ENCODE data around the gene PPP2R2C. TPM values are rescaled to one million over a fixed set of nuclear protein-coding genes. Genes with fewer than 3 reads are reported as not detected.
A peak's percentile ranks its signal among the peaks of the same experiment; 100 is the strongest.

PPP2R2C gene
- total RNA-seq, 3 donors from 2014 or later: 0.31 to 2.9 (median 0.41) TPM

- no peak for ATAC-seq
- intact Hi-C loops (cut with DNase I, micrococcal nuclease): no loop called here
Measured at GRCh38 chr4:6277139-6277802, 195.1 kb downstream of the PPP2R2C start.

DNA sequence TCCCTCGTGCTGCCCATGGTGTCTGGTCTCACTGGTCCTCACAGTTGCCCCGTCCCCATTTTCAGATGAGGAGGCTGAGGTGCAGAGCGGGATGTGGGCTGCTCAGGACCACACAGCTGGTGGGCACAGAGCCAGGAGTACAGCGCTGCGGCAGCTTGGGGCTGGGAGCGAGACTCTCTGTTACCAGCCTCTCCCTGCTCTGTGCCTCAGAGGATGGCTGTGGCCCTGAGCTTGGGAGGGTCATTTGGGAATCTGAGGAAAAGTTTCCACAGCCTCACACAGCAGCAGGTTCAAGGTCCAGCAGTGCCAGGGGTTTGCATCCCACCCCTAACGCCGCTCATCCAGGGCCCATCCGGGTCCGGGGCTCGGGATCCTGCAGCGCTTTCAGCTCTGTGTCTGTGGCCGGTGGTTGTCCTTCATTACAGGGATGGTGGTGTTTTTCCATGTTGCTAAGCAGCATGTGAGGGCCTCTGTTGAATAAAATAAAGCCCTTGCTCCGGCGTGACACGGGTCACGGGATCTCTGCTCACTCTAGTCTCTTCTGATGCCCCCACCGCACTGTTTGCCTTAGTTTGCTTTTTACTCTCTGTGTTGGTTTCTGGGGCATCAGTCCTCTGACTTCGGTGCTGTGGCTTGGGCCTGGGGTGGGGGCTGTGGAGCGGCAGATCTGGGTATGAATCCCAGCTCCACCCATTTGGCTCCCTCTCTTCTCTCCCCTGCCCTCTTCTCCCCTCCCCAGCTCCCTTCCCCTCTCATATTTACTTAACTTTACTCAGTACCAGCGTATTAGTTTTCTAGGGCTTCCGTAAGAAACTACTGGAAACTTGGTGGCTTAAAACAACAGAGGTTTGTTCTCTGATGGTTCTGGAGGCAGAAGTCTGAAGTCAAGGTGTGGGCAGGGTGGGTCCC lies 196.3 kb downstream of the PPP2R2C start:
- Histone ChIP-seq H3K4me3 (no peak overlapping the region), H3K9me3 (no peaks in the 10 kb centered on the region), H3K4me1 (ENCODE audit: low read depth) (peaks cover 19% of the 10 kb centered on the region), H3K36me3 (ENCODE audit: low read depth) (no peaks in the 10 kb centered on the region)
- DNase-seq (peak in 1 of 3 donors; percentile 22), ATAC-seq (no peak)
- intact Hi-C loops (cut with DNase I, micrococcal nuclease): no loop called here
- TF ChIP-seq CTCF (IDR thresholded peaks at IDR 0.05): no peak

More at GRCh38 chr4:6277139-6277802, 195.1 kb downstream of the PPP2R2C start:
- TF ChIP-seq CTCF (IDR thresholded peaks at IDR 0.05): no peak
- DNase-seq: no peak
- Histone ChIP-seq H3K36me3 (ENCODE audit: low read depth) (no peaks in the 10 kb centered on the region), H3K9me3 (no peaks in the 10 kb centered on the region), H3K4me3 (no peak overlapping the region), H3K4me1 (ENCODE audit: low read depth) (peaks cover 23% of the 10 kb centered on the region)

GRCh38 chr4:6275351-6275750 lies 197.1 kb downstream of the PPP2R2C start:
- Histone ChIP-seq H3K36me3 (ENCODE audit: low read depth) (no peaks in the 10 kb centered on the region), H3K4me3 (no peak overlapping the region), H3K9me3 (no peaks in the 10 kb centered on the region), H3K4me1 (ENCODE audit: low read depth) (peaks cover 19% of the 10 kb centered on the region)
- no peak for DNase-seq
- ATAC-seq: no peak
- no peak for TF ChIP-seq CTCF (IDR thresholded peaks at IDR 0.05)
- intact Hi-C loops (cut with DNase I, micrococcal nuclease): no loop called here

- Histone ChIP-seq H3K36me3 (ENCODE audit: low read depth) (peaks cover 2% of the 10 kb centered on the region), H3K4me1 (ENCODE audit: low read depth) (peaks cover 20% of the 10 kb centered on the region), H3K4me3 (no peak overlapping the region), H3K9me3 (no peaks in the 10 kb centered on the region)
- no peak for ATAC-seq
- TF ChIP-seq CTCF (IDR thresholded peaks at IDR 0.05): no peak
- DNase-seq: no peak
- intact Hi-C loops (cut with DNase I, micrococcal nuclease): no loop called here
Measured at GRCh38 chr4:6273661-6273990, 198.8 kb downstream of the PPP2R2C start.

GRCh38 chr4:6272863-6273660 lies 199.4 kb downstream of the PPP2R2C start:
- intact Hi-C loops (cut with DNase I, micrococcal nuclease): no loop called here
- Histone ChIP-seq H3K4me3 (no peak overlapping the region), H3K4me1 (ENCODE audit: low read depth) (peaks cover 14% of the 10 kb centered on the region), H3K9me3 (no peaks in the 10 kb centered on the region), H3K36me3 (ENCODE audit: low read depth) (peaks cover 2% of the 10 kb centered on the region)
- ATAC-seq: no peak
- peak in 1 of 3 donors; percentile 49 for DNase-seq
- no peak for TF ChIP-seq CTCF (IDR thresholded peaks at IDR 0.05)
